ENCODE data around the gene ADARB2.

ADARB2 gene

DNA sequence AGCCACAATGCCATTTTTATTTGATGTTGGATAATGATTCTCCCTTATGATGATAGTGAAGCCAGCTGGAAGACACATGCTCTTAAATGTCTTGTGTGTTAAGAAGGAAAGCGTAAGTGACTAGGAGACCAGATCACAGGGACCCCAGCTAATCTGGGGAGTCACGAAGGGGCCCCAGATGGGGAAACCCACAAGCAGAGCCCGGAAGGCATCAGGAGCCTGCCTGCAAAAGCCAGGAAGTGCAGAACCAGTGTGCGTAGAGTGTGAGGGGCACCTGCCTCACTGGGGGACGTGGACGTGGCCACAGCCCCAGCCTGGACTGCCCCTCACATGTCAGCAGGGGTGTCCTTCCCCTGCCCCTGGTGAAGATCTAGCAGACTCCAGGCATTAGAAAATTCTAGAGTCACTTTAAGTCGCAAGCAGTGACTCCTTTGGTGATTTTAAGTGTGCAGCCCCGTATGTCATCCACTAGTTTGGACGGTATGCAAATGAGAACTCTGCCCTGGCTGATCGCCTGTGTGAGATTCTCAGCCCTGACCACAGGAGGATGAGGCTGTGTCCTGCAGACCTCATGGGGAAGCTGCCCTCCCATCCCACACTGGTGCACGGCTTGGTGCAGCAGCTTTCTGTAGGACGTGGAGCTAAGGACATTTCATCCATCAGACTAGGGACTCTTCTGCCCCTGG, 438.1 kb downstream of the ADARB2 start:
- TF ChIP-seq, protein P1, sequence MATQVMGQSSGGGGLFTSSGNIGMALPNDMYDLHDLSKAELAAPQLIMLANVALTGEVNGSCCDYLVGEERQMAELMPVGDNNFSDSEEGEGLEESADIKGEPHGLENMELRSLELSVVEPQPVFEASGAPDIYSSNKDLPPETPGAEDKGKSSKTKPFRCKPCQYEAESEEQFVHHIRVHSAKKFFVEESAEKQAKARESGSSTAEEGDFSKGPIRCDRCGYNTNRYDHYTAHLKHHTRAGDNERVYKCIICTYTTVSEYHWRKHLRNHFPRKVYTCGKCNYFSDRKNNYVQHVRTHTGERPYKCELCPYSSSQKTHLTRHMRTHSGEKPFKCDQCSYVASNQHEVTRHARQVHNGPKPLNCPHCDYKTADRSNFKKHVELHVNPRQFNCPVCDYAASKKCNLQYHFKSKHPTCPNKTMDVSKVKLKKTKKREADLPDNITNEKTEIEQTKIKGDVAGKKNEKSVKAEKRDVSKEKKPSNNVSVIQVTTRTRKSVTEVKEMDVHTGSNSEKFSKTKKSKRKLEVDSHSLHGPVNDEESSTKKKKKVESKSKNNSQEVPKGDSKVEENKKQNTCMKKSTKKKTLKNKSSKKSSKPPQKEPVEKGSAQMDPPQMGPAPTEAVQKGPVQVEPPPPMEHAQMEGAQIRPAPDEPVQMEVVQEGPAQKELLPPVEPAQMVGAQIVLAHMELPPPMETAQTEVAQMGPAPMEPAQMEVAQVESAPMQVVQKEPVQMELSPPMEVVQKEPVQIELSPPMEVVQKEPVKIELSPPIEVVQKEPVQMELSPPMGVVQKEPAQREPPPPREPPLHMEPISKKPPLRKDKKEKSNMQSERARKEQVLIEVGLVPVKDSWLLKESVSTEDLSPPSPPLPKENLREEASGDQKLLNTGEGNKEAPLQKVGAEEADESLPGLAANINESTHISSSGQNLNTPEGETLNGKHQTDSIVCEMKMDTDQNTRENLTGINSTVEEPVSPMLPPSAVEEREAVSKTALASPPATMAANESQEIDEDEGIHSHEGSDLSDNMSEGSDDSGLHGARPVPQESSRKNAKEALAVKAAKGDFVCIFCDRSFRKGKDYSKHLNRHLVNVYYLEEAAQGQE (IDR thresholded peaks at IDR 0.05; ENCODE audit: insufficient read depth in 1 of 2, low read depth in 2 of 2, low read length in 2 of 2), result no peak
- no peak for TF ChIP-seq TAF1 (IDR thresholded peaks at IDR 0.05; ENCODE audit: borderline replicate concordance, insufficient read depth, low read length)
- no peak for TF ChIP-seq POLR2AphosphoS5 (IDR thresholded peaks at IDR 0.05; ENCODE audit: low read depth, low read length)
- no peak for TF ChIP-seq SIN3A (IDR thresholded peaks at IDR 0.05; ENCODE audit: borderline replicate concordance, insufficient read depth, low read length)
- TF ChIP-seq FOXP2 (optimal IDR thresholded peaks at IDR 0.05; ENCODE audit: borderline replicate concordance, extremely low read depth, extremely low read length, insufficient read depth), result no peak

DNA sequence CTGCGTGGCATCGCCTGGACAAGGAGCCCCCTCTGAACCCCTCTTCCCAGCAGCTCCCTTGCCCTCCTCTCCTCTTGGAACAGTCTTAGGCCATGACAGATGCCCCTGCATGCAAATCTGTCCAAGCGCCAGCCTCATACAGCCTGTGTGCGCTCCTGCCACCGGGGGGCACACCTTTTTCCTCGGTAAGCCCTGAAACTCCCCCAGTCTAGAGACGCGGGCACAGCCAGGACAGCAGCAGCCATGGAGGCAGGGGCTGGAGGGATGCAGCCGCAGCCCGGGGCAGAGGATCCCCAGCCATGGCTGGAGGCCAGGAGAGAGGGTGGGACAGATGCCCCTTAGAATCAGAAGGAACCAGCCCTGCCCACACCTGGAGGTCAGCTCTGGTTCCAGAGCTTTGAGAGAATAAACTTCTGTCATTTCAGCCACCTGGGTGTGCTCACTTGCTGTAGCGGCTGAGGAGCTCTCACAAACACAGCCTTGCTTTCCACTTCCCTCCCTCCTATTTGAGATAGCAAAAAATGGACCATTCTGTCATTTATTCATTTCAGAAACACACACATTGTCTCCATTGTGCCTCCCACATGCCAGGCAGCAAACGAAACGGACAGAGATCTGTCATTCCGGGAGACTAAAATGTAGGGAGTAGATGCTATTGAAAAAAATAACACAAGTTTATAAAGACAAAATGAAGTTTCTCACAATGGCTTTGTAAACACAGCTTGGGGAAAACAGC, 439.6 kb downstream of the ADARB2 start:
- TF ChIP-seq TAF1 (IDR thresholded peaks at IDR 0.05; ENCODE audit: borderline replicate concordance, insufficient read depth, low read length), result no peak

DNA sequence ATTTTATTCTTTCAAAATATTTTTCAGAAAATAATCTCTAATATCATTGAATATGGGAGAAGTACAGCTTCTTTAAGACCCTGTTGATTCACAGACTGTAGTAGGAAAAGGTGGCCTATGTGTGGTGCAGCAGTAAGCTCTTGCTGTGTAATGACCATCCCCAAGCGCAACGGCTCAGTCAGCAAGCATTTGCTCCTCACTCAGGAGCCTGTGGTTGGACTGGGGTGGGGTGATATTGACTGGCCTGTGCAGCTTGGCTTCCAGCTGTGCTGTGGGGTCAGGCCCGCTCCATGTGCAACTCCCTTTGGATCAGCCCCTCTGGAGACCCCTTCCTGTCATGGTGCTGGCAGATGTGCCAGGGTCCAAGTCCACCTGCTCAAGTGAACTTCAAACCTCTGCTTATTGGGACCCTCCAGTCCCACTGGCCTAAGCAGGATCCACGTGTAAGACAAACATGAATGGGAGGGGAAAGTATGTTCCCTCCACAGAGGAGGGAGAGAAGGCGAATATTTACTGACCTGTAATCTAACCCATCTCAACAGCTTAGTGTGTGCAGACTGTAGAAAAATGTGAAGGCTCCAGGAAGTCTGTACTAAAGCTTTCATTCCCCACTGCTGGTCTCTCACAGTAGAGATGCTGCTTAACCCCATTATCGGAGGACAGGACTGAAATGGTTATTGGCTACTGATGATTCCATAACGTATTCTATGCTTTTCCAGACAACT, 441.4 kb downstream of the ADARB2 start:
- no peak for TF ChIP-seq FOXP2 (optimal IDR thresholded peaks at IDR 0.05; ENCODE audit: borderline replicate concordance, extremely low read depth, extremely low read length, insufficient read depth)
- no peak for TF ChIP-seq TAF1 (IDR thresholded peaks at IDR 0.05; ENCODE audit: borderline replicate concordance, insufficient read depth, low read length)
- no peak for TF ChIP-seq SIN3A (IDR thresholded peaks at IDR 0.05; ENCODE audit: borderline replicate concordance, insufficient read depth, low read length)
- no peak for TF ChIP-seq POLR2AphosphoS5 (IDR thresholded peaks at IDR 0.05; ENCODE audit: low read depth, low read length)
- TF ChIP-seq, protein P1 (IDR thresholded peaks at IDR 0.05; ENCODE audit: insufficient read depth in 1 of 2, low read depth in 2 of 2, low read length in 2 of 2), result no peak

DNA sequence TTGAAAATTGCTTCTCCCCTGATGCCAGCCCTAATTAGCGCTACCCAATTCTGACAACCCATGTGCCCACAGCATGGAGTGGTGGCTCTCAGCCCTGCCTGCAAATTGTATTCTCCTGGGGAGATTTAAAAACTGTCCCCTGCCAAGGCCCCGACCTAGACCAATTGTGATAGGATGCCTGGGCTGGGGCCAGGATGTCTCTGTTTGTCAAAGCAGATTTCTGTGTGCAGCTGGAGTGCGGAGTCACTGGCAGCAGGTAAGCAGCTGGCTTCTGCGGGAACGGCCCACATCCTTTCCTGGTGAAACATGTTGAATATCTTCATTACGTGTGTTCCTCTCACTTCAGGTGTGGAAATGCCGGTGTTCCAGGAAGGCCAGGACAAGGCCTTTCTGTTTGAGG, 442.6 kb downstream of the ADARB2 start:
- TF ChIP-seq POLR2AphosphoS5 (IDR thresholded peaks at IDR 0.05; ENCODE audit: low read depth, low read length), result no peak
- TF ChIP-seq FOXP2 (optimal IDR thresholded peaks at IDR 0.05; ENCODE audit: borderline replicate concordance, extremely low read depth, extremely low read length, insufficient read depth), result no peak
- TF ChIP-seq TAF1 (IDR thresholded peaks at IDR 0.05; ENCODE audit: borderline replicate concordance, insufficient read depth, low read length), result no peak
- TF ChIP-seq SIN3A (IDR thresholded peaks at IDR 0.05; ENCODE audit: borderline replicate concordance, insufficient read depth, low read length), result no peak
- TF ChIP-seq, protein P1 (IDR thresholded peaks at IDR 0.05; ENCODE audit: insufficient read depth in 1 of 2, low read depth in 2 of 2, low read length in 2 of 2), result no peak

DNA sequence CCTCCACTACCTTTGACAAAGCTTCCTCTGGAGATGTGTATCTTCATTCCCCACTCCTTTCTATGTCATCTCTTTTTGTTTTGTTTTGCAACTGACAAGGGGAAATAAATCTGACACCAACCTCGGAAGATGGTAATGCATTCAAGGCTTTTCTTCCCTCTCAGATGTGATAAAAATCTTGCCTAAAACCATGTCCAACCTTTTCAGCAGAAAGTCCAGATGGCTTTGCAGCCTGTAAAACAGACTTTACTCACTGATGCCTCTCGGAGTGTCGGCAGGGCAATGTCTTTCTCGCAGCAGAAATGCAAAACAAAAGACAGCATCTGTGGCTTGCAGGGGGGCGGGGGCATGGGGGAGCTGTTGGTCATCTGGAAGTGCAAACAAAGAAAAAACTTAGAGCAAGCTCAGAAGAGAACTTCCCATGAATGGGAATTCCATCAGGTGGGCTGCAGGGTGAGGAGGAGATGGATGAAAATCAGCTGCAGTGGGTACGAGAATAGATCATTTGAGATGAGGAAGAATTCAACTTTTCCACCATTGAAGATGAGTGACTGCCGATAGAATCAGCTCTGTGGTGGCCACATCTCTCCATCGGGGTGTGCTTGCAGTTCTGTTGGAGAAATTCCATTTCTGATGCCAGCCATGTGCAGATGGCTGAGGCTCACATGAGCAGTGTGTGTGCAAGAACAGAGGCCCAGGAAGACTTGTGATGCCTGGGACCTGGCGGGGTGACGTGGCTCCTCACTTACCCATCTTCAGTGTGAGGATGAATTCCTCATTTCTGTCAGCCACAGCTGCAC, 443.5 kb downstream of the ADARB2 start:
- no peak for TF ChIP-seq FOXP2 (optimal IDR thresholded peaks at IDR 0.05; ENCODE audit: borderline replicate concordance, extremely low read depth, extremely low read length, insufficient read depth)
- TF ChIP-seq, protein P1 (IDR thresholded peaks at IDR 0.05; ENCODE audit: insufficient read depth in 1 of 2, low read depth in 2 of 2, low read length in 2 of 2), result no peak
- no peak for TF ChIP-seq TAF1 (IDR thresholded peaks at IDR 0.05; ENCODE audit: borderline replicate concordance, insufficient read depth, low read length)
- TF ChIP-seq POLR2AphosphoS5 (IDR thresholded peaks at IDR 0.05; ENCODE audit: low read depth, low read length), result no peak
- no peak for TF ChIP-seq SIN3A (IDR thresholded peaks at IDR 0.05; ENCODE audit: borderline replicate concordance, insufficient read depth, low read length)
